GM18499 (cell line): ENCODE measurements around the gene SGPL1.
"Not testable (repeated sequence)": the region's sequence is repeated elsewhere in the genome, so short reads cannot be mapped to it uniquely, and the experiment has no call there.

Source experiments
- ATAC-seq: cut with Tn5 transposase; IDR thresholded peaks from one replicate; pipeline ENCODE4 v1.9.1; 2021; ENCODE audit warnings: moderate number of reproducible peaks; ENCODE audit not compliant: insufficient read depth, unreplicated experiment

The SGPL1 gene

GRCh38 chr10:70915806-70916205, 100.1 kb downstream of the SGPL1 start:
- ATAC-seq, result no peak

- ATAC-seq, result no peak
Measured at GRCh38 chr10:70916241-70916640, 100.5 kb downstream of the SGPL1 start.

GRCh38 chr10:70917226-70917625, 101.5 kb downstream of the SGPL1 start:
- ATAC-seq, result no peak

GRCh38 chr10:70917635-70918034, 101.9 kb downstream of the SGPL1 start:
- ATAC-seq, result no peak

GRCh38 chr10:70918851-70919530, 103.2 kb downstream of the SGPL1 start:
- ATAC-seq, result no peak

- not testable (repeated sequence) for ATAC-seq
Measured at GRCh38 chr10:70919906-70920305, 104.2 kb downstream of the SGPL1 start.

- no peak for ATAC-seq
Measured at GRCh38 chr10:70920519-70920918, 104.8 kb downstream of the SGPL1 start.

- ATAC-seq, result no peak
Measured at GRCh38 chr10:70921285-70921684, 105.5 kb downstream of the SGPL1 start.

GRCh38 chr10:70923696-70924095, 107.9 kb downstream of the SGPL1 start:
- ATAC-seq, result no peak

GRCh38 chr10:70925377-70926225, 109.9 kb downstream of the SGPL1 start:
- no peak for ATAC-seq

- ATAC-seq, result no peak
Measured at GRCh38 chr10:70926226-70927000, 110.7 kb downstream of the SGPL1 start.

GRCh38 chr10:70927189-70927943, 111.6 kb downstream of the SGPL1 start:
- ATAC-seq, result no peak

- no peak for ATAC-seq
Measured at GRCh38 chr10:70928140-70928539, 112.4 kb downstream of the SGPL1 start.

- ATAC-seq, result no peak
Measured at GRCh38 chr10:70930263-70931000, 114.7 kb downstream of the SGPL1 start.
